Embryonic facial prominence (tissue), 1 donor: ENCODE results near the gene COX8A.

Source experiments
- DNase-seq: peaks from one replicate; pipeline ENCODE4 v3.0.0-alpha.2; 2016; ENCODE audit errors: extremely low spot score

The COX8A gene

GRCh38 chr11:64003807-64004589 is 29.6 kb downstream of the COX8A start:
- DNase-seq = no peak

DNA sequence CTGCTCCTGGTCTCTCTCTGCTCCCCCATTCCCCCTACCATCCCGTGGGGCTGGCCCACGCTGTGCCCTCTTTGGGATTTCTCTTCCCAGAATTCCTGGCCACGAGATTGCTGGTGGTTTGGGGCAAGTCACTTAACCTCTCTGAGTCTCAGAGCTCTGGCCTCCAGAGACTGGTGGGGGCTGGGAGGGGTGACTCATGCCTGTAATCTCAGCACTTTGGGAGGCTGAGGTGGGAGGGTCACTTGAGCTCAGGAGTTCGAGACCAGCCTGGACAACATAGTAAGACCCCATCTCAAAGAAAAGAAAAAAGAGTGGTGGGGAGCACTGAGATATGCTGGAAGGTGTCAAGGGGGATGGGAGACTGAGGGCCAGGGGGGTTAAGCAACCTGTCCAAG is 30.2 kb downstream of the COX8A start:
- no peak for DNase-seq

GRCh38 chr11:64005691-64006090 is 31.3 kb downstream of the COX8A start:
- DNase-seq = no peak

DNA sequence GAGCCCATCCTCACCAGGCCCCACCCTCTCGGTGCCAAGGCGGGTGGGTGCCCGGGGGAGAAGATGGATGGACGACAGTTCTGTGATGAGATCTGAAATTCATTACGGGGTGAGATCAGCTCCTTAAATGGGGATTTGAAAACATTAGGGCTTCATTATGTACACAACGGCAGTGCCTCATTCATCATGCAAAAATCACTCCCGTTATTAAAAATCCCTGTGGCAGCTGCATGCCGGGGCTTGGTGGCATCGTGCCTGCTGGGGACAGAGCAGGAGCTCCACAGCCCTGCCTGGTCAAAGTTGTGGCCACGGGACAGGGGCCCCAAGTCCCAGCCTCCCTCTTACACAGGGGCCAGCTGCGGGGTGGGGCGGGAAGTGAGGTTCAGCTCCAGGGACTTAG is 32.0 kb downstream of the COX8A start:
- DNase-seq = no peak

GRCh38 chr11:64007160-64007628 is 32.8 kb downstream of the COX8A start:
- no peak for DNase-seq

DNA sequence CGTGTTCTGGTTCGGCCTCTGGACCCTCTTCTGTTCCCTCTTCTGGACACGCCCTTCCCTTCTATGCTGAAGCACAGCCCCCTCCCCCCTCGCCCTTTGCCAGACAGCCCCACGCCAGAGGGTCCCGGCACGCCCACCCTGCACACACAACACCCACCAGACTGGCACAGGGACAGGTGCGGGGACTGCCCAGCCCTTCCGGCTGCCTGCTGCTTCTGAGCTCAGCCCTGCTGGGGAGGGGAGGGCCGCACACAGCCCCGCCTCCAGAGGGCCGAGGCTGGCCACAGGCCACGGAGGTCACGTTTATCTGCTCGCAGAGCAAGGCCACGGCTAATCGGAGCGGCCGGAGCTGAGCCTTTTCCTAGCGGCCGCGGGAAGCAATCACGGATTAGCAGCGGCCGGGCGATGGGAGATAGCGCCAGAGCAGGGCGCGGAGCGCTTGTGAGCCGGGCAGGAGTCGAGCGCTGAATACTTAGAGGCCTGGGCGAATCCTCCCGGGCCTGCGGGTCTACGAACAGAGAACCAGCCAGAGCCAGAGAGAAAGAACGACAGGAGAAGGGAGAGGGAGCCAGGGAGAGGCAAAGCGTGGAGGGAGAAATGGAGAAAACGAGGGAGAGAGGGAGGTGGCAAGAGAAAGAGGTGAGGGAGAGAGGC is 33.3 kb downstream of the COX8A start:
- DNase-seq = no peak

DNA sequence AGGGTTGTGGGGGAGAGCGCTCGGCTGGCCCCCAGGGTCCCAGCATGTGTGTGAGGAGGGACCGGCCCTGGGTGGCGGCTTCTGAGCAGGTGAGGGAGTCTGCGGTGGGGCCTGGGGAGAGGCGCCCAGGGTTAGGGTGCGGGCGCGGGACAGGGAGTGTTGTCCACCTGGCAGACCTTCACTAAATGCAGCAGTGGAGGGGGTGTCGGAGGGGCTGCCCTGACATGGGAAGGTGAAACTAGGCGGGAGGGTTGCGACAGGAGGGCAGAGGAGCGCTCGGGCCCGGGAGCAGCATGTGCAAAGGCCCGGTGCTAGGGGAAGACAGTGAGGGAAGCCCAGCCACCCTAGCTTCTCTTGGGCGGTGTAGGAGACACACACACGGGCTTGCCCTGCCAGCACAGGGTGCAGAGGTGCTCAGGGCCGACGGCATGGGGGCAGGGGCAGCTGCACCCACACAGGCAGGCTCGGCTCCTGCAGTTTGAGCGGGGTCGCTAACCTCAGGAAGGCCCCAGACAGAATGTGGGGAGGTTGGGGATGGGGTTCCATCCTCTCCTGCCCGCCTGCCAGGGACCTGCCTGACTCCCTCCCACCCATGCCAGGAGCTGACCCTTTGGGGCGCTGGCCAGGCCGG is 34.0 kb downstream of the COX8A start:
- no peak for DNase-seq

DNA sequence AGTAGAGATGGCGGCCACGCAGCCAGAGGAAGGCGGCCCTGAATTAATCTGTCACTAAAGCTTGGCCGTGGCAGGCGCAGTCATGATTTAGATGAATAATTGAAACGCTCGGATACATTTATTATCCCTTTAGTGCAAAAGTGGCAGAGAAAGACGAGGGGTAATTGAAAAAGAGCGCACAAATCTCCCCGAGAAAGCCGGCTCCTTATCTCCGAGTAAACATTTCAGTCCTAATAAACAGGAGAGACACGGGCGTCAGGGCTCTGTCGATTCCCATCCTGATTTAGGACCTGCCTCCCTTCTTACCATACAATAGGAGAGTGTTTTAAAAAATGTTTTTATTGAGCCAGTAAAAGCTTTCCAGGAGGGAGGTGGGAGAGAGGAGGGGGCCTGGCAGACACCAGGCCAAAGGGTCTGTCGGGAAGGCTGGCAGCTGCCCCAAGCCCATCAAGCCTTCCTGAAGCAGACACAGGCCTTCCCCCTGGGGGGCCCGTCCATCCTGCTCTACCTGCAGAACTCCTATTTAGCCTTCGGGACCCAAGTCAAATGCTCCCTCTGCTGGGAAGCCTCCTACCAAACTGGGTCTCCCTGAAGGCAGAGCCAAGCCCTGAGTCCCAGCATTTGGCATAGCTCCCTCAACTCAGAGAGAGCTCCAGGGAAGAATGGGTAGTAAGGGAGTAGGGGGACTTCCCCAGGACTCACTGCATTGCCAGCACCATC is 34.7 kb downstream of the COX8A start:
- DNase-seq = no peak

DNA sequence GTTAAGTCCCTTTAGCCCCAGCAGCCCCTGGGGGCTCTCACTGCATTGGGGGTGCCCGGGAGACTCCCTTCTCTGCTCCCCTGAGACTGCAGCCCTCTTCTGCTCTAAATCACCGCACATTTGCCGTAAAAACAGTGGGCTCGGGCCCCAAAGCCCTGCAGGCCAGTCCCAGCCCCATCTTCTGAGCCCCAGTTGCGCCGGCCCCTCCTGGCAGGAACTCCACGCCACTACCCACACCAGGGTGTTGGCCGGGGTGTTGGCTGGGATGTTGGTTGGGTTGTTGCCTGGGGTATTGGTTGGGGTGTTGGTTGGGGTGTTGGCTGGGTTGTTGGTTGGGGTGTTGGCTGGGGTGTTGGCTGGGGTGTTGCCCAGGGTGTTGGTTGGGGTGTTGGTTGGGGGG is 35.3 kb downstream of the COX8A start:
- DNase-seq = no peak

- DNase-seq = no peak
Measured at GRCh38 chr11:64010783-64011182, 36.4 kb downstream of the COX8A start.

- no peak for DNase-seq
Measured at GRCh38 chr11:64011371-64011770, 37.0 kb downstream of the COX8A start.

- DNase-seq = no peak
Measured at GRCh38 chr11:64013141-64013896, 38.9 kb downstream of the COX8A start.

- no peak for DNase-seq
Measured at GRCh38 chr11:64014356-64014755, 39.9 kb downstream of the COX8A start.

GRCh38 chr11:64015510-64015909 is 41.1 kb downstream of the COX8A start:
- DNase-seq = no peak

DNA sequence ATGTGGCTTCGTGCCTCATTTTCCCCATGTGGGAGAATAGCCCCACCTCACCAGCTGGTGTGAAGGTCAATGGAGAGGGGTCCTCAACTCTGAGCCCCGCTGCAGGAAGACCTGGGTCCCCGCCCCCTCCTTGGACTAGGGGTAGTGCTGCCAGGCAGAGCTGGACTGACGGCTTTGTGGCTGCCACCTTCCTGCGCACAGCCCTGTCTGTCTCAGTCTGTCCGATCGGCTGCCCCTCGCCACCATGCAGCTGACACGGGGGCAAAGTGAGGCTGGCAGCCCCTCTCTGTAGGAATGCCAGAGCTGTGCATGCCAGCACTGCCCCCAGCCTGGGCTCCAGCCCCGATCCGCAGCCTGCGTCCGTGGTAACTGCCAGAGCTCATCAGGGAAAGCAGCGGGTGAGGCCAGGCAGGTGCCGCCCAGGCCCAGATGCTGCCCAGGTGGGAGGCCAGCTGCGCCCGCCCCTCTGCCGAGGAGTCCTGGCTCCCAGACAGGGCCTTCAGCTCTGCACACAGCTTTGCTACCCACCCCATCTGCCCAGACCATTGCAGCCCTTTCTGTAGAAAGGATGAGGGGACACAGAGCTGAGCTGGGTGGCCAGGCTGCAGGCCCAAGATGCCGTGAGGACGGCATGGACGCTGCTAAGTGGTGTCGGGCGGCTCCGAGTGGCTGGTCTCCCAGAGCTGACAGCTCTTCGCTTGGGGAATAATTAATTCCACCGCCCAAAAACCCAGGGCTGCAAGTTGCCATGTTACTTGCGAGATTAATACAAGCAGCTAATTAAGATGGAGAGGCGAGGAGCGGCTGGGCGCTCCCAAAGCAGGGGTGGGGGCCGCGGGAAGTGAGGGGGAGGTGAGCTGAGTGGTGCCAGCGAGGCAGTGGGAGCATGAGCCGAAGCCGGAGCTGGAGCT is 41.8 kb downstream of the COX8A start:
- no peak for DNase-seq

- no peak for DNase-seq
Measured at GRCh38 chr11:64017945-64018224, 43.5 kb downstream of the COX8A start.

DNA sequence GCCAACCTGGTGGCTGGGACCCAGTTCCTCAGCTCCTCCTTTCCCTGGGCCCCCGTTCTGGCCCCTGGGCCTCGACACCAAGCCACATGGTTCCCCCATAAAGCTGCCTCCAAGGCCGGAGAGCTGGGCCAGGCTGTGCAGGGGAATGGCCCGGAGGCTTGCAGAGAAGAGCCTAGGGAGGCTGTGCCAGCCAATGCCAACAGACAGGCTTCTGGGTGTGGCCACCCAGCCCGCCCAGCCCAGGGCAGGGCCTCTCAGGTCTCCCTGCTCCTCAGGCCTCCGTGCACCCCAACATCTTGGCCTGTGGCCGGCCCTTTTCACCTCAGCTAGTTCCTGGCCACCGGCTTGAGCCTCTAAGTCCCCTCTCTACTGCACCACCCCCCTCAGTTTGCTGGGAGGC is 43.9 kb downstream of the COX8A start:
- no peak for DNase-seq

GRCh38 chr11:64019106-64020037 is 45.0 kb downstream of the COX8A start:
- no peak for DNase-seq

GRCh38 chr11:64020976-64021756 is 46.7 kb downstream of the COX8A start:
- DNase-seq = no peak
